ENCODE results near the gene CORO2B.

- TF ChIP-seq CTCF (IDR thresholded peaks at IDR 0.05; ENCODE audit: low read depth, low read length), result no peak
- TF ChIP-seq POLR2A (IDR thresholded peaks at IDR 0.05; ENCODE audit: extremely low read depth, insufficient read length), result no peak
These were observed 11.3 kb downstream of the CORO2B start for GRCh38 chr15:68589783-68590710.
